Smooth muscle cell (in vitro differentiated cells): Measurements from ENCODE around the gene SEMA3B. TPM values are rescaled to one million over a fixed set of nuclear protein-coding genes. Genes with fewer than 3 reads are reported as not detected.
A peak's percentile ranks its signal among the peaks of the same experiment; 100 is the strongest.
"Not testable (repeated sequence)": the region's sequence is repeated elsewhere in the genome, so short reads cannot be mapped to it uniquely, and the experiment has no call there.

ENCODE experiments used
- DNase-seq: peaks from one replicate; lab custom pipeline; 2025; ENCODE audit not compliant: unreplicated experiment; lab: John Stamatoyannopoulos, UW
- H2AFZ ChIP-seq: fragments of 200-600 bp; sonication (generic); 2 replicates; pipeline ENCODE4 v1.6.0; 2016; ENCODE audit warnings: antibody characterized with exemption, low read depth, mild to moderate bottlenecking
- H3F3A ChIP-seq: fragments of 200-600 bp; sonication (generic); 2 replicates; pipeline ENCODE4 v1.6.0; 2017; ENCODE audit warnings: antibody characterized with exemption, low read depth
- H3K27ac ChIP-seq: fragments of 200-600 bp; sonication (generic); 2 replicates; pipeline ENCODE4 v1.5.1; 2016; ENCODE audit warnings: low read depth, mild to moderate bottlenecking
- H3K27me3 ChIP-seq: fragments of 200-600 bp; sonication (generic); 2 replicates; pipeline ENCODE4 v1.6.1; 2016; ENCODE audit warnings: low read depth, mild to moderate bottlenecking
- H3K36me3 ChIP-seq: fragments of 200-600 bp; sonication (generic); 2 replicates; pipeline ENCODE4 v1.5.1; 2016; ENCODE audit warnings: low read depth
- H3K4me1 ChIP-seq: fragments of 200-600 bp; sonication (generic); 2 replicates; pipeline ENCODE4 v1.5.1; 2016; ENCODE audit warnings: low read depth
- H3K4me2 ChIP-seq: fragments of 200-600 bp; sonication (generic); 2 replicates; pipeline ENCODE4 v1.6.0; 2016; ENCODE audit warnings: mild to moderate bottlenecking
- H3K4me3 ChIP-seq: fragments of 200-600 bp; sonication (generic); 2 replicates; pipeline ENCODE4 v1.5.1; 2016; ENCODE audit warnings: mild to moderate bottlenecking
- H3K79me2 ChIP-seq: fragments of 200-600 bp; sonication (generic); 2 replicates; pipeline ENCODE4 v1.6.0; 2016; ENCODE audit warnings: low read depth, mild to moderate bottlenecking
- H3K9ac ChIP-seq: fragments of 200-600 bp; sonication (generic); 2 replicates; pipeline ENCODE4 v1.6.0; 2016; ENCODE audit warnings: low read depth
- H3K9me3 ChIP-seq: fragments of 200-600 bp; sonication (generic); replicated peaks from 2 replicates; pipeline ENCODE4 v1.5.1; 2016; ENCODE audit warnings: low read depth
- H4K20me1 ChIP-seq: fragments of 200-600 bp; sonication (generic); 2 replicates; pipeline ENCODE4 v1.6.0; 2016; ENCODE audit warnings: low read depth
- WGBS: methylation state at CpG from one replicate; pipeline ENCODE4 v1.1.7; 2016; ENCODE audit warnings: low lambda C conversion rate; 5-methylcytosine and 5-hydroxymethylcytosine counted together
- polyA plus RNA-seq: library from polyadenylated mRNA; unstranded; fragments of >200 nt; fragmentation: Nextera tagmentation; extraction: Ambion mirVana; gene quantifications from 2 replicates; pipeline ENCODE4 v1.2.1, GENCODE V29; 2016
- total RNA-seq: library from RNA; depleted of rRNA; stranded (reverse); fragments of >200 nt; gene quantifications from 2 replicates; pipeline ENCODE4 v1.2.3, GENCODE V29; 2014
- TF ChIP-seq, protein P1 (sequence below): fragments of 200-600 bp; sonication (generic); IDR thresholded peaks from 2 replicates; pipeline ENCODE4 v1.5.1; 2017; ENCODE audit warnings: borderline replicate concordance, mild to moderate bottlenecking, antibody characterized with exemption; ENCODE audit not compliant: insufficient read depth, poor library complexity, severe bottlenecking

SEMA3B gene
- total and polyA plus RNA-seq, 2 experiments from 2014 or later = 26.3 to 48.3 TPM

- H3K4me1 ChIP-seq = peaks cover 41% of the 10 kb centered on the region
- H2AFZ ChIP-seq = no peak overlapping the region
- TF ChIP-seq, protein P1, sequence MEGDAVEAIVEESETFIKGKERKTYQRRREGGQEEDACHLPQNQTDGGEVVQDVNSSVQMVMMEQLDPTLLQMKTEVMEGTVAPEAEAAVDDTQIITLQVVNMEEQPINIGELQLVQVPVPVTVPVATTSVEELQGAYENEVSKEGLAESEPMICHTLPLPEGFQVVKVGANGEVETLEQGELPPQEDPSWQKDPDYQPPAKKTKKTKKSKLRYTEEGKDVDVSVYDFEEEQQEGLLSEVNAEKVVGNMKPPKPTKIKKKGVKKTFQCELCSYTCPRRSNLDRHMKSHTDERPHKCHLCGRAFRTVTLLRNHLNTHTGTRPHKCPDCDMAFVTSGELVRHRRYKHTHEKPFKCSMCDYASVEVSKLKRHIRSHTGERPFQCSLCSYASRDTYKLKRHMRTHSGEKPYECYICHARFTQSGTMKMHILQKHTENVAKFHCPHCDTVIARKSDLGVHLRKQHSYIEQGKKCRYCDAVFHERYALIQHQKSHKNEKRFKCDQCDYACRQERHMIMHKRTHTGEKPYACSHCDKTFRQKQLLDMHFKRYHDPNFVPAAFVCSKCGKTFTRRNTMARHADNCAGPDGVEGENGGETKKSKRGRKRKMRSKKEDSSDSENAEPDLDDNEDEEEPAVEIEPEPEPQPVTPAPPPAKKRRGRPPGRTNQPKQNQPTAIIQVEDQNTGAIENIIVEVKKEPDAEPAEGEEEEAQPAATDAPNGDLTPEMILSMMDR = no peak
- H3K9ac ChIP-seq = no peak overlapping the region
- peak overlapping the region; percentile 67 for H3K27ac ChIP-seq
- H3K9me3 ChIP-seq = no peaks in the 10 kb centered on the region
- no peak for DNase-seq
- no peaks in the 10 kb centered on the region for H3K79me2 ChIP-seq
- no peaks in the 10 kb centered on the region for H3K36me3 ChIP-seq
- H3F3A ChIP-seq = peaks cover 15% of the 10 kb centered on the region
- H3K27me3 ChIP-seq = peaks cover 20% of the 10 kb centered on the region
- WGBS = 81% methylated on average over 8 of the region's 8 CpGs
- H4K20me1 ChIP-seq = peaks cover 6% of the 10 kb centered on the region
- H3K4me2 ChIP-seq = peak overlapping the region; percentile 75
- peak overlapping the region; percentile 27 for H3K4me3 ChIP-seq
Measured at GRCh38 chr3:50269977-50270413, 1.0 kb downstream of the SEMA3B start.

GRCh38 chr3:50270422-50271224 lies 1.7 kb downstream of the SEMA3B start:
- H3F3A ChIP-seq = peaks cover 11% of the 10 kb centered on the region
- TF ChIP-seq, protein P1 = no peak
- H3K27me3 ChIP-seq = peaks cover 27% of the 10 kb centered on the region
- WGBS = 84% methylated on average over 18 of the region's 19 CpGs
- peak overlapping the region; percentile 51 for H3K9ac ChIP-seq
- peak overlapping the region; percentile 67 for H3K27ac ChIP-seq
- H4K20me1 ChIP-seq = peaks cover 8% of the 10 kb centered on the region
- no peaks in the 10 kb centered on the region for H3K36me3 ChIP-seq
- no peak overlapping the region for H2AFZ ChIP-seq
- no peaks in the 10 kb centered on the region for H3K79me2 ChIP-seq
- H3K4me3 ChIP-seq = no peak overlapping the region
- H3K4me2 ChIP-seq = peak overlapping the region; percentile 75
- no peaks in the 10 kb centered on the region for H3K9me3 ChIP-seq
- DNase-seq = no peak
- H3K4me1 ChIP-seq = peaks cover 34% of the 10 kb centered on the region

GRCh38 chr3:50271314-50271936 lies 2.5 kb downstream of the SEMA3B start:
- WGBS = 68% methylated on average over 10 of the region's 10 CpGs
- peaks cover 9% of the 10 kb centered on the region for H3F3A ChIP-seq

GRCh38 chr3:50272538-50272910 lies 3.6 kb downstream of the SEMA3B start:
- H4K20me1 ChIP-seq, H3K79me2 ChIP-seq, H3K27ac ChIP-seq, DNase-seq, H2AFZ ChIP-seq, H3F3A ChIP-seq, H3K9me3 ChIP-seq, H3K9ac ChIP-seq, H3K36me3 ChIP-seq: not testable (repeated sequence)
- H3K4me3 ChIP-seq = peak overlapping the region; percentile 38
- H3K4me1 ChIP-seq = peaks cover 20% of the 10 kb centered on the region
- H3K4me2 ChIP-seq = peak overlapping the region; percentile 90
- 86% methylated on average over 10 of the region's 10 CpGs for WGBS
- H3K27me3 ChIP-seq = peaks cover 42% of the 10 kb centered on the region

More at GRCh38 chr3:50271314-50271936, 2.5 kb downstream of the SEMA3B start:
- H3K9ac ChIP-seq = no peak overlapping the region
- no peaks in the 10 kb centered on the region for H3K79me2 ChIP-seq
- no peaks in the 10 kb centered on the region for H3K36me3 ChIP-seq
- TF ChIP-seq, protein P1 = no peak
- DNase-seq = no peak
- H3K9me3 ChIP-seq = no peaks in the 10 kb centered on the region
- H4K20me1 ChIP-seq = peaks cover 8% of the 10 kb centered on the region
- peak overlapping the region; percentile 67 for H3K27ac ChIP-seq
- H3K4me3 ChIP-seq = no peak overlapping the region
- H2AFZ ChIP-seq = no peak overlapping the region
- H3K27me3 ChIP-seq = peaks cover 35% of the 10 kb centered on the region
- peaks cover 30% of the 10 kb centered on the region for H3K4me1 ChIP-seq
- H3K4me2 ChIP-seq = no peak overlapping the region
